OCI-LY7 (cell line): Measurements from ENCODE around the gene PAXX. TPM values are rescaled to one million over a fixed set of nuclear protein-coding genes. Genes with fewer than 3 reads are reported as not detected.
A peak's percentile ranks its signal among the peaks of the same experiment; 100 is the strongest.

Experiments
- Bru-seq: library from RNA; stranded (reverse); fragments of 400-500 nt; gene quantifications from one replicate; lab custom pipeline; 2021; lab: Mats Ljungman, UMichigan
- BruChase-seq, 2 experiments: library from RNA; stranded (reverse); fragments of 400-500 nt; gene quantifications; one replicate each; lab custom pipeline; 2021; lab: Mats Ljungman, UMichigan
- BruUV-seq: library from RNA; stranded (reverse); fragments of 400-500 nt; replicated peaks from 2 replicates; lab custom pipeline; 2021; lab: Mats Ljungman, UMichigan
- CTCF ChIA-PET: fragments of 300-600 bp; sonication (Branson Sonifier 250); formaldehyde crosslinking; loops from one replicate; lab custom pipeline; 2022; ENCODE audit warnings: antibody characterized with exemption; ENCODE audit not compliant: unreplicated experiment; lab: Charles Lee
- POLR2A ChIA-PET: fragments of 300-600 bp; sonication (Branson Sonifier 250); formaldehyde crosslinking; loops from one replicate; lab custom pipeline; 2022; ENCODE audit warnings: antibody characterized with exemption; lab: Charles Lee
- DNase-seq: peaks from one replicate; pipeline ENCODE4 v3.0.0-alpha.2; 2015; ENCODE audit warnings: low spot score
- H2AFZ ChIP-seq: fragments of 200-600 bp; sonication (generic), shearing (Covaris generic); 2 replicates; pipeline ENCODE4 v1.6.1; 2014; ENCODE audit warnings: mild to moderate bottlenecking, antibody characterized with exemption, low read length, moderate library complexity
- H3K27ac ChIP-seq: fragments of 200-600 bp; sonication (generic); 2 replicates; pipeline ENCODE4 v1.5.1; 2014; ENCODE audit warnings: mixed run types, low read depth, mild to moderate bottlenecking, moderate library complexity, low read length, inconsistent platforms; ENCODE audit not compliant: poor library complexity, severe bottlenecking
- H3K36me3 ChIP-seq: fragments of 200-600 bp; sonication (generic); 2 replicates; pipeline ENCODE4 v1.6.1; 2014; ENCODE audit warnings: mild to moderate bottlenecking, antibody characterized with exemption, low read length, moderate library complexity, mixed read lengths; ENCODE audit not compliant: insufficient read depth
- H3K4me1 ChIP-seq: fragments of 200-600 bp; sonication (generic); 2 replicates; pipeline ENCODE4 v1.5.1; 2014; ENCODE audit warnings: mild to moderate bottlenecking, low read length; ENCODE audit not compliant: insufficient read depth, poor library complexity, severe bottlenecking
- H3K4me2 ChIP-seq: fragments of 200-600 bp; sonication (generic); 2 replicates; pipeline ENCODE4 v1.6.1; 2014; ENCODE audit warnings: mild to moderate bottlenecking, low read length
- H3K4me3 ChIP-seq: fragments of 200-600 bp; sonication (generic); 2 replicates; pipeline ENCODE4 v1.5.1; 2014; ENCODE audit warnings: mild to moderate bottlenecking, low read depth, low read length; ENCODE audit not compliant: poor library complexity, severe bottlenecking
- H3K79me2 ChIP-seq: fragments of 200-600 bp; sonication (generic); 2 replicates; pipeline ENCODE4 v1.6.1; 2016; ENCODE audit warnings: low read depth, mild to moderate bottlenecking, low read length, moderate library complexity, mixed read lengths; ENCODE audit not compliant: insufficient read depth
- H3K9me2 ChIP-seq: fragments of 200-600 bp; sonication (generic); 2 replicates; pipeline ENCODE4 v1.6.1; 2016; ENCODE audit warnings: mild to moderate bottlenecking, low read length, mixed read lengths; ENCODE audit not compliant: insufficient read depth
- H3K9me3 ChIP-seq: fragments of 200-600 bp; sonication (generic); 2 replicates; pipeline ENCODE4 v1.6.1; 2014; ENCODE audit warnings: mild to moderate bottlenecking, mixed run types, low read length, mixed read lengths
- H4K20me1 ChIP-seq: fragments of 200-600 bp; sonication (generic); 2 replicates; pipeline ENCODE4 v1.6.1; 2014; ENCODE audit warnings: mild to moderate bottlenecking, antibody characterized with exemption, low read length, moderate library complexity, mixed read lengths; ENCODE audit not compliant: insufficient read depth
- EZH2phosphoT487 ChIP-seq: fragments of 200-600 bp; sonication (generic); IDR thresholded peaks from 2 replicates; pipeline ENCODE4 v1.6.1; 2018; ENCODE audit warnings: low read depth, borderline replicate concordance, mild to moderate bottlenecking, mixed run types, antibody characterized with exemption, low read length, moderate library complexity, mixed read lengths
- intact Hi-C: fragments of 100-400 bp; cut with micrococcal nuclease; formaldehyde crosslinking; loops from one replicate; pipeline ENCODE4 v1.10.0; 2022; ENCODE audit not compliant: unreplicated experiment
- long read RNA-seq: library from polyadenylated mRNA; stranded (forward); transcript quantifications from one replicate; pipeline ENCODE4 v2.0.0, GENCODE V29; 2022
- total RNA-seq, 2 experiments: library from RNA; depleted of rRNA in 1 of 2; stranded (reverse); fragments of >200 nt in 1 of 2; shearing (Covaris generic) in 1 of 2; gene quantifications; 2 replicates each; pipeline ENCODE4 v1.2.3, GENCODE V29; 2014 to 2022
- TF ChIP-seq, protein P1 (sequence below): fragments of 200-600 bp; sonication (generic); conservative IDR thresholded peaks from 2 replicates; pipeline ENCODE4 v1.5.1; 2014; ENCODE audit warnings: mild to moderate bottlenecking, antibody characterized with exemption, low read length, moderate library complexity, mixed read lengths

Gene PAXX, protein sequence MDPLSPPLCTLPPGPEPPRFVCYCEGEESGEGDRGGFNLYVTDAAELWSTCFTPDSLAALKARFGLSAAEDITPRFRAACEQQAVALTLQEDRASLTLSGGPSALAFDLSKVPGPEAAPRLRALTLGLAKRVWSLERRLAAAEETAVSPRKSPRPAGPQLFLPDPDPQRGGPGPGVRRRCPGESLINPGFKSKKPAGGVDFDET
- total RNA-seq (2014; rRNA removed; shearing (Covaris generic)) (63.5 and 66.5 TPM in 2 replicates), total RNA-seq (2022) (45.7 and 46.3 TPM in 2 replicates), Bru-seq, nascent RNA (percentile 66 among the genes with signal in this experiment), BruChase-seq, experiment 1, labeled RNA remaining after a 6-hour chase (percentile 63 among the genes with signal in this experiment), BruChase-seq, experiment 2, labeled RNA remaining after a 2-hour chase (percentile 59 among the genes with signal in this experiment)
- long read RNA-seq, transcript PAXX-201 (7 exons, 812 nt), result major isoform, 6 of 65 reads
- long read RNA-seq, transcript PAXX-208 (5 exons, 1,077 nt), result major isoform, 6 of 65 reads
- long read RNA-seq, partial matches to known transcripts, result 33 of 65 reads
- long read RNA-seq, other reads (novel, unspliced or antisense), result 18 of 65 reads

DNA sequence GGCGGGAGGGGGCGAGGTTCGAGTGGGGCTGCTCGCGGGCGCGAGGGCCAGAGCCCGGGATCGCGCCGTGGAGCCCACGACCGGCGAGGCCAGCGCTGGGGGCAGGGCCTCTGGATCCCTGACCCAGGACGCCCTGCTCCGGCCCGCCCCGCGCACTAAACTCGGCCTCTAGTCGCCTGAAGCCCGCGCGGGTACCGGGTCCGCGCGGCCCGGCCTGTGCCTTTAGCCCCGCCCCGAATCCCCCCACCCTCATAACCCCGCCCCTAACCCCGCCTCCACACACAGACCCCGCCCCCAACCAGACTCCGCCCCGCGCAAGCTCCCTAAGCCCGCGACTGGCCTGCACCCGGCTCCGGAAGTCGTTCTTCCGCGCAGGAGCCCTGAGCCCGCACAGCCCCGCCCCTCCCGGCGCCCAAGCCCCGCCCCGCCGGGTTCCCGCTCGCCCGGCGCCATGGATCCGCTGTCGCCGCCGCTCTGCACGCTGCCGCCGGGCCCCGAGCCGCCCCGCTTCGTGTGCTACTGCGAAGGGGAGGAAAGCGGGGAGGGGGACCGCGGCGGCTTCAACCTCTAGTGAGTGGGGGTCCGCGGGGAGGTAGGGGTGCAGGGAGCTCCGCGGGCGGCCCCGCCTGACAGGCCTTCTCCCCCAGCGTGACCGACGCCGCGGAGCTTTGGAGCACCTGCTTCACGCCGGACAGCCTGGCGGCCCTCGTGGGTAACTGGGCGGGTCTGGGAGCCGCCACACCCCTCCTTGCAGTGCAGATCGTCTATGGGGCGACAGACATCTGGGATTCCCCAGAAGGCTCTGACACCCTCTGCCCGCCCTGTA is at the start of gene PAXX:
PAXX (plus strand) TSS at position 430 of the 826 bp plus-strand sequence; CDS start at position 452, 22 bp downstream.
- Histone ChIP-seq H2AFZ (peak within 1 kb of the TSS; percentile 60), H3K36me3 (0 out of 2 replicates have a peak, but pooled peaks cover 3% of the 10 kb centered on the region), H3K79me2 (no peaks in the 10 kb centered on the region; the same call in 1 of the 2 replicates), H3K4me3 (peak within 1 kb of the TSS; percentile 79), H3K4me1 (peaks cover 28% of the 10 kb centered on the region), H3K9me2 (no peaks in the 10 kb centered on the region), H3K9me3 (no peaks in the 10 kb centered on the region), H4K20me1 (no peaks in the 10 kb centered on the region), H3K4me2 (peak within 1 kb of the TSS; percentile 94), H3K27ac (peak within 1 kb of the TSS; percentile 63)
- intact Hi-C loops, result loop anchor here (2.0 kb wide), 1 partner anchor 47 kb away; the partner anchor contains the start of genes C8G and FBXW5
- POLR2A ChIA-PET, result interaction anchor here (0.5 to 1.5 kb wide), 9 partner anchors 9 to 462 kb away, joined by 3 to 7 read pairs (median 4); partner anchors contain the start of gene LCNL1
- TF ChIP-seq EZH2phosphoT487, result no peak
- TF ChIP-seq, protein P1, sequence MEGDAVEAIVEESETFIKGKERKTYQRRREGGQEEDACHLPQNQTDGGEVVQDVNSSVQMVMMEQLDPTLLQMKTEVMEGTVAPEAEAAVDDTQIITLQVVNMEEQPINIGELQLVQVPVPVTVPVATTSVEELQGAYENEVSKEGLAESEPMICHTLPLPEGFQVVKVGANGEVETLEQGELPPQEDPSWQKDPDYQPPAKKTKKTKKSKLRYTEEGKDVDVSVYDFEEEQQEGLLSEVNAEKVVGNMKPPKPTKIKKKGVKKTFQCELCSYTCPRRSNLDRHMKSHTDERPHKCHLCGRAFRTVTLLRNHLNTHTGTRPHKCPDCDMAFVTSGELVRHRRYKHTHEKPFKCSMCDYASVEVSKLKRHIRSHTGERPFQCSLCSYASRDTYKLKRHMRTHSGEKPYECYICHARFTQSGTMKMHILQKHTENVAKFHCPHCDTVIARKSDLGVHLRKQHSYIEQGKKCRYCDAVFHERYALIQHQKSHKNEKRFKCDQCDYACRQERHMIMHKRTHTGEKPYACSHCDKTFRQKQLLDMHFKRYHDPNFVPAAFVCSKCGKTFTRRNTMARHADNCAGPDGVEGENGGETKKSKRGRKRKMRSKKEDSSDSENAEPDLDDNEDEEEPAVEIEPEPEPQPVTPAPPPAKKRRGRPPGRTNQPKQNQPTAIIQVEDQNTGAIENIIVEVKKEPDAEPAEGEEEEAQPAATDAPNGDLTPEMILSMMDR, result no peak
- BruUV-seq, result TSS peak; percentile 94
- peak; percentile 94 for DNase-seq
- CTCF ChIA-PET, result interaction anchor here (0.6 kb wide), 2 partner anchors 17 to 32 kb away, joined by 3 to 14 read pairs; no protein-coding TSS in a partner anchor

GRCh38 chr9:136942881-136943230 is 49.4 kb upstream of the PAXX start:
- ChIA-PET CTCF (interaction anchor here (0.6 kb wide), 1 partner anchor 16 kb away, joined by 3 read pairs; no protein-coding TSS in a partner anchor), POLR2A (no interaction called here)
- Histone ChIP-seq H2AFZ (no peak overlapping the region), H3K9me2 (no peaks in the 10 kb centered on the region), H3K4me2 (peak overlapping the region; percentile 87), H3K9me3 (no peaks in the 10 kb centered on the region), H3K4me1 (peaks cover 17% of the 10 kb centered on the region), H3K4me3 (no peak overlapping the region), H3K36me3 (peaks cover 43% of the 10 kb centered on the region), H3K79me2 (peaks cover 10% of the 10 kb centered on the region; the same call in 1 of the 2 replicates), H3K27ac (no peak overlapping the region), H4K20me1 (no peaks in the 10 kb centered on the region)
- BruUV-seq, result no TSS peak
- TF ChIP-seq, protein P1, result no peak
- no peak for TF ChIP-seq EZH2phosphoT487
- intact Hi-C loops, result no loop called here
- no peak for DNase-seq
